HepG2 (cell line): ENCODE data around the gene NGEF. TPM values are rescaled to one million over a fixed set of nuclear protein-coding genes. Genes with fewer than 3 reads are reported as not detected.

Source experiments
- EZH2 ChIP-seq: conservative IDR thresholded peaks from 2 replicates; pipeline ENCODE4 v1.6.1; 2012; ENCODE audit warnings: mild to moderate bottlenecking, low read depth, low read length, moderate library complexity
- HMGA1 ChIP-seq: sonication (generic); formaldehyde crosslinking; conservative IDR thresholded peaks from 2 replicates; pipeline ENCODE4 v1.4.0; 2020; ENCODE audit warnings: missing genetic modification reagents
- KDM5A ChIP-seq: fragments of 200-600 bp; sonication (generic); IDR thresholded peaks from 2 replicates; pipeline ENCODE4 v1.7.0; 2018; ENCODE audit warnings: antibody characterized with exemption, mild to moderate bottlenecking, low read length, borderline replicate concordance
- KLF9 ChIP-seq: IDR thresholded peaks from 2 replicates; pipeline ENCODE4 v1.6.1; 2016; ENCODE audit warnings: low read depth
- MAZ ChIP-seq, 2 experiments: sonication (generic) in 1 of 2; formaldehyde crosslinking in 1 of 2; IDR thresholded peaks; 2 replicates each; pipeline versions ENCODE4 v1.5.0 to v1.6.1; 2012 to 2020; ENCODE audit warnings: low read depth in 2 of 2, mild to moderate bottlenecking in 2 of 2, borderline replicate concordance in 1 of 2, improper control_type of control experiment in 1 of 2, low read length in 1 of 2, missing genetic modification reagents in 1 of 2, moderate library complexity in 1 of 2
- NFE2L1 ChIP-seq: sonication (generic); formaldehyde crosslinking; IDR thresholded peaks from 2 replicates; pipeline ENCODE4 v1.4.0; 2020; ENCODE audit warnings: missing genetic modification reagents, mild to moderate bottlenecking, borderline replicate concordance
- RBFOX2 ChIP-seq: fragments of 200-400 bp; formaldehyde crosslinking; IDR thresholded peaks from 2 replicates; pipeline ENCODE4 v1.6.1; 2017; ENCODE audit warnings: low read depth, mild to moderate bottlenecking, low read length
- SAFB2 ChIP-seq: sonication (generic); formaldehyde crosslinking; IDR thresholded peaks from 2 replicates; pipeline ENCODE4 v1.5.1; 2020; ENCODE audit warnings: missing genetic modification reagents, low read depth, mild to moderate bottlenecking, borderline replicate concordance
- SALL1 ChIP-seq: sonication (generic); formaldehyde crosslinking; IDR thresholded peaks from 2 replicates; pipeline ENCODE4 v1.8.0; 2022; ENCODE audit warnings: mild to moderate bottlenecking, missing genetic modification reagents
- SIX1 ChIP-seq: sonication (generic); formaldehyde crosslinking; IDR thresholded peaks from 2 replicates; pipeline ENCODE4 v1.4.0; 2020; ENCODE audit warnings: missing genetic modification reagents, borderline replicate concordance
- SMAD9 ChIP-seq: sonication (generic); formaldehyde crosslinking; IDR thresholded peaks from 2 replicates; pipeline ENCODE4 v1.5.1; 2020; ENCODE audit warnings: mild to moderate bottlenecking, missing genetic modification reagents
- STAT6 ChIP-seq: sonication (generic); formaldehyde crosslinking; IDR thresholded peaks from 2 replicates; pipeline ENCODE4 v1.4.0; 2020; ENCODE audit warnings: missing genetic modification reagents, mild to moderate bottlenecking, borderline replicate concordance
- UBTF ChIP-seq: sonication (generic); formaldehyde crosslinking; IDR thresholded peaks from 2 replicates; pipeline ENCODE4 v1.4.0; 2020; ENCODE audit warnings: mild to moderate bottlenecking, missing genetic modification reagents
- ZBTB21 ChIP-seq: sonication (generic); formaldehyde crosslinking; IDR thresholded peaks from 2 replicates; pipeline ENCODE4 v1.4.0; 2020; ENCODE audit warnings: missing genetic modification reagents
- ZBTB34 ChIP-seq: sonication (generic); formaldehyde crosslinking; IDR thresholded peaks from 2 replicates; pipeline ENCODE4 v1.8.0; 2022; ENCODE audit warnings: mild to moderate bottlenecking, missing genetic modification reagents
- ZNF335 ChIP-seq: sonication (generic); formaldehyde crosslinking; IDR thresholded peaks from 2 replicates; pipeline ENCODE4 v1.4.0; 2020; ENCODE audit warnings: missing genetic modification reagents
- ZNF510 ChIP-seq: sonication (generic); formaldehyde crosslinking; IDR thresholded peaks from 2 replicates; pipeline ENCODE4 v1.4.0; 2020; ENCODE audit warnings: low read depth, mild to moderate bottlenecking, missing genetic modification reagents
- ZNF552 ChIP-seq: sonication (generic); formaldehyde crosslinking; IDR thresholded peaks from 2 replicates; pipeline ENCODE4 v1.9.0; 2022; ENCODE audit warnings: missing genetic modification reagents, mild to moderate bottlenecking, borderline replicate concordance
- ZNF614 ChIP-seq: IDR thresholded peaks from 2 replicates; pipeline ENCODE4 v1.6.1; 2018; ENCODE audit warnings: missing biosample characterization, missing genetic modification reagents, inconsistent platforms, borderline replicate concordance
- ZSCAN5A ChIP-seq: sonication (generic); formaldehyde crosslinking; IDR thresholded peaks from 2 replicates; pipeline ENCODE4 v1.8.0; 2022; ENCODE audit warnings: mild to moderate bottlenecking, missing genetic modification reagents, borderline replicate concordance
- polyA plus RNA-seq, 8 experiments: library from polyadenylated mRNA; depleted of rRNA in 3 of 8; stranded (reverse) in 7 of 8; unstranded in 1 of 8; fragments of >200 nt; fragmentation: Illumina TruSeq in 4 of 8; extraction: Trizol in 4 of 8; gene quantifications; 2 replicates each; pipeline versions ENCODE4 v1.2.1 to v1.2.3, GENCODE V29; 2011 to 2016; ENCODE audit warnings: low read depth in 4 of 8, missing spikeins in 1 of 8, mixed read lengths in 1 of 8; ENCODE audit not compliant: insufficient read depth in 1 of 8
- total RNA-seq, 5 experiments: library from RNA; depleted of rRNA; stranded (reverse); fragments of >200 nt; fragmentation: Illumina TruSeq; extraction: Trizol; gene quantifications; 2 replicates each; pipeline ENCODE4 v1.2.3, GENCODE V29; 2016; ENCODE audit warnings: low read depth in 1 of 5

Gene NGEF
- total and polyA plus RNA-seq, 2 of the 13 experiments (the other 11 are each of a cell fraction or from before 2014, with no cell fraction given), result 14.4 to 36.9 TPM

- TF ChIP-seq ZNF552 (no peak), MAZ (IDR thresholded peaks at IDR 0.05; ENCODE audit: borderline replicate concordance, low read depth, low read length) (no peak), MAZ (CRISPR knock-in tag; IDR thresholded peaks at IDR 0.05; ENCODE audit: low read depth) (peak; percentile 9; the same call in 1 of the 2 replicates), SALL1 (CRISPR knock-in tag) (0 out of 2 replicates have a peak, but pooled peaks have one; percentile 12), STAT6 (CRISPR knock-in tag) (no peak), EZH2 (no peak), ZBTB34 (CRISPR knock-in tag) (peak; percentile 77; the same call in 1 of the 2 replicates), HMGA1 (CRISPR knock-in tag) (no peak), SIX1 (no peak), UBTF (CRISPR knock-in tag) (no peak), KDM5A (no peak), ZNF614 (CRISPR knock-in tag) (0 out of 2 replicates have a peak, but pooled peaks have one; percentile 54), KLF9 (CRISPR knock-in tag) (no peak), SAFB2 (CRISPR knock-in tag) (peak; percentile 6; the same call in 1 of the 2 replicates), NFE2L1 (CRISPR knock-in tag) (no peak; the same call in 1 of the 2 replicates), ZNF335 (CRISPR knock-in tag) (no peak), ZBTB21 (CRISPR knock-in tag) (no peak), RBFOX2 (peak; percentile 2; the same call in 1 of the 2 replicates), SMAD9 (0 out of 2 replicates have a peak, but pooled peaks have one; percentile 45), ZSCAN5A (CRISPR knock-in tag) (peak; percentile 53; the same call in 1 of the 2 replicates), ZNF510 (no peak)
These were observed 139.0 kb downstream of the NGEF start (continued) for GRCh38 chr2:232873909-232874641.
